HUES6 (cell line): ENCODE measurements around the gene SINHCAF.

Experiments
- H3K27ac ChIP-seq: 2 replicates; pipeline ENCODE4 v1.7.0; 2013; ENCODE audit warnings: low read depth, mild to moderate bottlenecking, low read length, inconsistent platforms
- H3K27me3 ChIP-seq: 2 replicates; pipeline ENCODE4 v1.6.1; 2013; ENCODE audit warnings: low read length; ENCODE audit not compliant: control insufficient read depth, insufficient read depth
- H3K36me3 ChIP-seq: 2 replicates; pipeline ENCODE4 v1.6.1; 2013; ENCODE audit warnings: low read length; ENCODE audit not compliant: control insufficient read depth, insufficient read depth
- H3K4me1 ChIP-seq: 2 replicates; pipeline ENCODE4 v1.6.1; 2013; ENCODE audit warnings: low read length; ENCODE audit not compliant: control insufficient read depth, insufficient read depth
- H3K4me3 ChIP-seq: 2 replicates; pipeline ENCODE4 v1.5.1; 2013; ENCODE audit warnings: low read depth, low read length
- H3K9ac ChIP-seq: one replicate; pipeline ENCODE4 v1.6.1; 2013; ENCODE audit warnings: mild to moderate bottlenecking, low read length
- H3K9me3 ChIP-seq: 2 replicates; pipeline ENCODE4 v1.6.1; 2013; ENCODE audit warnings: low read depth, low read length; ENCODE audit not compliant: control insufficient read depth, insufficient read depth

SINHCAF gene

DNA sequence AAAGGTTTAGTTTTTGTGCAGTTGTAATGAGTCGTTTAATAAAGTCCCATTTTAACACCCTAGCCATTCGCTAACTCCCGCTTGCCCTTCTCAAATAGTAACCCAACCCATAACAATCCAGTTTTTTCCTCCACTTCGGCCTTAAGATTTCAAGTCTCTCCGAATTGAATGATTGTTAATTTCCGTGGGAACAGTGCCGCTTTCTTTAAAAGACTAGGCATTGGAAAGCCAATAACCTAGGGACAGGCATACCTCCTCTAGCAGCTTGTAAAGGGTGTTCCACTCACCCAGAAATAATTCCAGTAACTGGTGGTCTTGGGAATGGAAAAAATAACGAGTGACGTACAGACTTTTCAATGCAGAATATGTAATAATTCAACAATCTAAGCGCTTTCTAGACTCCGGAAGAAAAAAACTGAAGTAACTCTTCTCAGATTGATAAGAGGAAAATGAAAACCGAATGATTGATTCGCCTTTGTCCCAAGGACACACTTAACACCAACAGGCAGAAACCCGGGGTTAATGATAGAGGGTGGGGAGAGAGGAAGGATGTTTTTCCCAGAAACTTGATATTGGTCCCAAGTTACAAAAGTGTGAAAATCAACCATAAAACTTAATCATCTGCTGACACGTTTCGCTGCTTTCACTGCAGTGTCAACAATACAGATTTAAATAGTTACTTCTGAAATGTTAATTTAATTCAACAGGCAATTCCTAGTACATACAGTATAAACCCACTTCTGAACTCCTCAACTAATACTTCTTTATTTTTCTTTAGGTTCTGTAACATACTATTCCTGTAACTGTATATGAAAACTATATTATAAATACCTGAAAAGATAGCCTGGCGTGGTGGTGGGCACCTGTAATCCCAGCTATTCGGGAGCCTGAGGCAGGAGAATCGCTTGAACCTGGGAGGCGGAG lies 1.0 kb upstream of the SINHCAF start:
- no peaks in the 10 kb centered on the region for H3K9me3 ChIP-seq
- peak overlapping the region; percentile 58 for H3K9ac ChIP-seq
- H3K36me3 ChIP-seq = 0 out of 2 replicates have a peak, but pooled peaks cover 9% of the 10 kb centered on the region
- peaks cover 16% of the 10 kb centered on the region for H3K4me1 ChIP-seq
- no peaks in the 10 kb centered on the region for H3K27me3 ChIP-seq
- H3K27ac ChIP-seq = peak overlapping the region; percentile 63
- peak overlapping the region; percentile 70 for H3K4me3 ChIP-seq

DNA sequence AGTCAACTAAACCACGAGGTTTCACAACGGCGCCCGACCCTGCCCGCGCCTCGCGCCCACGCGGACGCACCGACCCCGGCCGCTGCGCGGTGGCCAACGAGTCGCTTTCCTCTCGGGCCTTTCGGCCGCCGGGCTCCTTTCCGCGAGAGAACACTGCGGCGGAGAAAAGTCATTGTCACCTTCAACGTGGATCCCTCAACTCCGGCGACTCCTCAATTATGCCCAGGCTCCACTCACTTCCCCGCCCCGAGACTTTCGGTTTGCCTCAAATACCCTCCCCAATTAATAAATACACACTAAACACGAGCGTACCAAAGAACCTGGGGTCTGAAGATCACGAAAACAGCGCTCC lies 450 bp downstream of the SINHCAF start:
- Histone ChIP-seq H3K9ac (peak overlapping the region; percentile 96), H3K4me3 (peak overlapping the region; percentile 88), H3K9me3 (no peaks in the 10 kb centered on the region), H3K27ac (peak overlapping the region; percentile 99), H3K27me3 (no peaks in the 10 kb centered on the region), H3K36me3 (0 out of 2 replicates have a peak, but pooled peaks cover 9% of the 10 kb centered on the region), H3K4me1 (peaks cover 30% of the 10 kb centered on the region)

GRCh38 chr12:31324845-31325523 lies 966 bp downstream of the SINHCAF start:
- Histone ChIP-seq H3K9me3 (no peaks in the 10 kb centered on the region), H3K27me3 (no peaks in the 10 kb centered on the region), H3K36me3 (0 out of 2 replicates have a peak, but pooled peaks cover 9% of the 10 kb centered on the region), H3K9ac (peak overlapping the region; percentile 96), H3K27ac (peak overlapping the region; percentile 99), H3K4me1 (peaks cover 35% of the 10 kb centered on the region), H3K4me3 (peak overlapping the region; percentile 88)

DNA sequence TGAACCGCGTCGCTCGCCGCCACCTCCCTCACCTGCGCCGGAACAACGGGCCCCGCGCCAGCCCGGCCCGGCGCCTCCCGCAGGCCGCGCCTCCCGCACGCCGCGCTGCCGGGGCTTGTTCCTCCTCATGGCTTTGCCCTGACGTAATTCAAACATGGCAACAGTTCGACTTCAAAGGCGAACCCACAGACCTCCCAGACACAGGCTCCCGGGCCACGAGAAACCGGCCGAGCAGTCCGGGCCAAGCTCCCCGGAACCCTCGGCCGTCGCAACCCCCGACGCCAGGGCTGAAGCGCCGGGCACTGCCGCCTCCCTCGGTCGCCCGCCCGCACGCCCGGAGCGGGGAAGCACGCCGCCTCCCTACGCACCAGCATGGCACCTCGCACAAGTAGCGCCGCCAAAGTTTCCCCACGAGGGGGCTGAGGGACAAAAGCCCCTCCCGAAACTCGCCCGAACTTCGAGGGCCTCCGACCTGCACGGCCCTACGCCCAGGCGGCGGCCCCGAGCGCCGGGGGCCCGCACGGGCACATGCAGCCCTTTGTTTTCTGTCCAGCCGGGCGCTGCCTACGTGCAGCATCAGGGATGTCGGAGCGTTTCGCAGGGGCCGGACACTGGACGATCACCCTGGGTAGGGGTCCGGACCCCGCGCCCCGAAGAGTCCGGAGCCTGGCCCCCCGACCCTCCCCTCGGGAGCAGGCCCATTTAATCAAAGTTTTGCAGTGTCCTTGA lies 1.7 kb downstream of the SINHCAF start:
- Histone ChIP-seq H3K9me3 (no peaks in the 10 kb centered on the region), H3K4me1 (peaks cover 42% of the 10 kb centered on the region), H3K36me3 (0 out of 2 replicates have a peak, but pooled peaks cover 9% of the 10 kb centered on the region), H3K4me3 (peak overlapping the region; percentile 88), H3K9ac (peak overlapping the region; percentile 96), H3K27me3 (no peaks in the 10 kb centered on the region), H3K27ac (peak overlapping the region; percentile 99)

DNA sequence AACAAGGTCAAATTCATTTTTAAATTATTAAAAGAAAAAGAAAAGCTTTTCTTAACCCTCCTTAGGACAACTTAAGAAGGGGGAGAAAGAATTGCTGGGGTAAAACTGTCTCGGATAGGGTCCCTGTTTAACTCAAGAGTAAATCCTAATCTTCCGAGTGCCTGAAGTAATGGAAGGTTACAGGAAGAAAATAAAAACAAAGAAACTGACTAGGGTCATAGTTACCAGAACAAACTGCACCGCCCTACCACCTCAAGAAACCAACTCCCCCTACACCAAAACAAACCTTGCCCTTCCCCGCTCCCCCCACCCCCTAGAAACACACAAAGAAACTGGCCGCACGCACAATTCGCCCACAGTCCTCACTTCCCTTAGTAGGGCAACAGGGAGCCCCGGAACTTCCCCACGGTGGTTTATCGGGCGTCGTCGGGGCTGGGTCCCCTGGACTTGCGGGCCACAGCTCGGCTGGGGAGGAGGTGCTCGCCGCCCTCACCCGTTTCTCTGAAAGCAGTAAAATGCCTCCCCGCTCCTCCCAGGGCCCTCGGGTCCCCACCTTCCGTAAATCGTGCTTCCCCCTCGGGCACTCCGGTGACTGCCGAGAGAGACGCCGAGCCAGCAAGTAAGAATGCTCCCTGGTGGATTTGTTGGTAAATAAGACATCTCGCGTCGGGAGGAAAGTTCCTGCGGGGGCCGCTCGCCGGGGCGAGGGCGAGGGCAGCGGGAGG lies 2.4 kb downstream of the SINHCAF start:
- H3K27ac ChIP-seq = peak overlapping the region; percentile 99
- H3K36me3 ChIP-seq = 0 out of 2 replicates have a peak, but pooled peaks cover 9% of the 10 kb centered on the region
- peak overlapping the region; percentile 96 for H3K9ac ChIP-seq
- H3K4me1 ChIP-seq = peaks cover 50% of the 10 kb centered on the region
- no peaks in the 10 kb centered on the region for H3K9me3 ChIP-seq
- no peaks in the 10 kb centered on the region for H3K27me3 ChIP-seq
- peak overlapping the region; percentile 88 for H3K4me3 ChIP-seq

DNA sequence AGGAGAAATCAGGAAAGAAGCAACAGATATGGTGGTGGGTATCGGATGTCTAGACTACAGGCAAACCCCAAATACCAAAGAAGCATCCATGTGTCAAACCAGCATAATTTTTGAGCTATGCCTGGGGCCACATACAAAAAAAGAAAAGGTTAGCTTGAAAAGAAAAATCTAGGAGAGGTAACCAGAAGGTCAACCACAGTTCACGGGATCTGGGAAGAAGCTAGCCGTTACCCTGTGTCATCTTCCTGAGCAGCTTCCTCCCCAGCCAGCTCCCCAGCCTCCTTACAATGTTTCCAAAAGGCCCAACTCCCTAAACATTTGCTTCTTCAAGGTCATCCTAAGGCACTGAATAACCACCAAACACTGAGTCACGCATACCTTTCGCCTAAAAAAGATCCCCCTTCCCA lies 3.1 kb downstream of the SINHCAF start:
- no peaks in the 10 kb centered on the region for H3K27me3 ChIP-seq
- peak overlapping the region; percentile 99 for H3K27ac ChIP-seq
- peak overlapping the region; percentile 32 for H3K9ac ChIP-seq
- peaks cover 57% of the 10 kb centered on the region for H3K4me1 ChIP-seq
- H3K9me3 ChIP-seq = no peaks in the 10 kb centered on the region
- H3K36me3 ChIP-seq = 0 out of 2 replicates have a peak, but pooled peaks cover 9% of the 10 kb centered on the region
- H3K4me3 ChIP-seq = peak overlapping the region; percentile 88

DNA sequence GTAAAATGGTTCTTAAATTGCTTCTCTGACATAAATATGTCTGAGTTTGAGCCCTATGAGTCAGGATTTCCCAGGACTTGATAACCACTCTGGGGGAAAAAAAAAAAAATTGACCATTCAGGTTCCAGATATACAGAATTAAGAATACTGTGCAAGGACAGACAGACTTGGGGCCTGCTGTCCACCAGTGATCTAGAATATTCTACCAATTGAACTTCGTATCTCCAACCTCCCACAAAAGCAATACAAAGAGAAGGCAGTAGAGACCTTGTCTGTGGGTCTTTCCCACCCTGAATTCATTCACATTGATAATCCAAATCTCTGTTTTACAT lies 4.1 kb downstream of the SINHCAF start:
- peak overlapping the region; percentile 88 for H3K4me3 ChIP-seq
- H3K9me3 ChIP-seq = no peaks in the 10 kb centered on the region
- no peak overlapping the region for H3K9ac ChIP-seq

GRCh38 chr12:31321186-31321896 lies 4.6 kb downstream of the SINHCAF start:
- Histone ChIP-seq H3K9me3 (no peaks in the 10 kb centered on the region), H3K9ac (no peak overlapping the region), H3K36me3 (0 out of 2 replicates have a peak, but pooled peaks cover 9% of the 10 kb centered on the region), H3K4me1 (peaks cover 63% of the 10 kb centered on the region), H3K27me3 (no peaks in the 10 kb centered on the region), H3K27ac (no peak overlapping the region; the same call in 1 of the 2 replicates), H3K4me3 (peak overlapping the region; percentile 88)

More for the DNA sequence above, 4.1 kb downstream of the SINHCAF start:
- peaks cover 61% of the 10 kb centered on the region for H3K4me1 ChIP-seq
- 0 out of 2 replicates have a peak overlapping the region, but pooled peaks have one; percentile 21 for H3K27ac ChIP-seq
- H3K27me3 ChIP-seq = no peaks in the 10 kb centered on the region
- 0 out of 2 replicates have a peak, but pooled peaks cover 9% of the 10 kb centered on the region for H3K36me3 ChIP-seq

DNA sequence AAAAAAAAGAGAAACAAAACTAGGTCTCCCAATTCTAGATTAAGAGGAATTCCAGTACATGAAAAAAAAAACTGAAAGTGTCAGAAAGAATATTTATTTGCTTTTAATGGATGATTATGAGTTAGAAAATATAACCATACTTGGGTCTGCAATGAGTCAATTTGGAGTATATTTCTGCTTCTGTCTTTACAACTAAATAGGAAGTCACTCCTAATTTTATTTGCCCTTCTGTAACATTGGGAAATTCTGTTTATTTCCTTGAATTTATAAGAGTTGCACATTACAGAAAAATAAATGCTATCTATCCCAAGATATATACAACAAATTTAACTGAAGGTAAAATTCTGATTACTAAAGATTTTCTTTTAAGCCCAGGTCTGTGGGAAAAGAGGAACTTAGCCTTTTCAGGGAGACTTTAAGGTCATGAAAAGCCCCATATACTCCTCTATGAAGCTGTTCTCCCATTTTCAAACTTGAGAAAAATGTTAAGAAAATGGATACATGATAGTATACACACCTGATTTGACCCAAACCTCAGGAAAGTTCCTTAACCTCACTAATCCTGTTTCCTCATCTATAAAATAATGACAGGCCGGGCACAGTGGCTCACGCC lies 7.2 kb downstream of the SINHCAF start:
- Histone ChIP-seq H3K9ac (no peak overlapping the region), H3K4me1 (peaks cover 64% of the 10 kb centered on the region), H3K4me3 (peak overlapping the region; percentile 32; the same call in 1 of the 2 replicates), H3K27me3 (no peaks in the 10 kb centered on the region), H3K9me3 (no peaks in the 10 kb centered on the region; the same call in 1 of the 2 replicates), H3K27ac (no peak overlapping the region), H3K36me3 (peaks cover 11% of the 10 kb centered on the region)
